HCT116 (cell line): ENCODE measurements around the gene WNT5B. TPM values are rescaled to one million over a fixed set of nuclear protein-coding genes. Genes with fewer than 3 reads are reported as not detected.

ENCODE experiments used
- ATAC-seq: fragments of 200-7000 bp; cut with Tn5 transposase; 2 replicates; pipeline ENCODE4 v1.9.1; 2020; ENCODE audit warnings: mild to moderate bottlenecking, moderate library complexity
- BruUV-seq: library from RNA; stranded (reverse); fragments of 400-500 nt; replicated peaks from 2 replicates; lab custom pipeline; 2021; lab: Mats Ljungman, UMichigan
- CTCF ChIA-PET: fragments of 300-600 bp; sonication (Branson Sonifier 250); formaldehyde crosslinking; loops from one replicate; lab custom pipeline; 2021; ENCODE audit warnings: antibody characterized with exemption; lab: Charles Lee
- POLR2A ChIA-PET: fragments of 300-600, 350-600 bp; sonication (Branson Sonifier 250); formaldehyde crosslinking; loops from one replicate; lab custom pipeline; 2021; ENCODE audit warnings: antibody characterized with exemption; lab: Charles Lee
- RAD21 ChIA-PET, 2 experiments: fragments of 300-600 bp; sonication (Branson Sonifier 250); formaldehyde crosslinking; loops; one replicate each; lab custom pipeline; 2023; ENCODE audit warnings: low total read pairs in 2 of 2; ENCODE audit not compliant: uncharacterized antibody in 2 of 2, unreplicated experiment in 2 of 2, low non-redundant PET in 1 of 2; lab: Charles Lee
- DNase-seq: peaks from one replicate; pipeline ENCODE4 v3.0.0-alpha.2; 2010; ENCODE audit warnings: low read depth, low spot score
- H2AFZ ChIP-seq: fragments of 200-600 bp; shearing (Covaris generic), sonication (generic); 2 replicates; pipeline ENCODE4 v1.6.1; 2017; ENCODE audit warnings: low read depth, mixed run types, mixed read lengths, antibody characterized with exemption, low read length; ENCODE audit not compliant: poor library complexity, severe bottlenecking
- H3K27ac ChIP-seq: 2 replicates; pipeline ENCODE4 v1.5.1; 2012; ENCODE audit warnings: low read depth, low read length
- H3K27me3 ChIP-seq: fragments of 200-600 bp; sonication (generic); 2 replicates; pipeline ENCODE4 v1.6.1; 2016; ENCODE audit warnings: mixed run types, low read length, mixed read lengths; ENCODE audit not compliant: insufficient read depth
- H3K36me3 ChIP-seq, 2 experiments: fragments of 200-500 bp in 1 of 2; fragments of 200-600 bp in 1 of 2; sonication (Bioruptor generic) in 1 of 2; sonication (generic) in 1 of 2; 2 replicates each; pipeline versions ENCODE4 v1.5.1 to v1.6.1; 2014 to 2016; ENCODE audit warnings: low read length in 2 of 2, inconsistent platforms in 1 of 2, mixed read lengths in 1 of 2, mixed run types in 1 of 2; ENCODE audit not compliant: insufficient read depth in 2 of 2, control insufficient read depth in 1 of 2
- H3K4me1 ChIP-seq, 2 experiments: fragments of 200-600 bp in 1 of 2; sonication (generic) in 1 of 2; 2 replicates each; pipeline versions ENCODE4 v1.5.1 to v1.6.1; 2012 to 2017; ENCODE audit warnings: low read length in 2 of 2, inconsistent platforms in 1 of 2, mild to moderate bottlenecking in 1 of 2, mixed read lengths in 1 of 2, mixed run types in 1 of 2, moderate library complexity in 1 of 2; ENCODE audit not compliant: insufficient read depth in 2 of 2, control insufficient read depth in 1 of 2
- H3K4me2 ChIP-seq: fragments of 200-600 bp; sonication (generic); 2 replicates; pipeline ENCODE4 v1.6.1; 2017; ENCODE audit warnings: mixed run types, low read length, mixed read lengths
- H3K4me3 ChIP-seq, 2 experiments: fragments of 200-600 bp in 1 of 2; sonication (generic) in 1 of 2; replicated peaks in 1 of 2; 2 replicates each; pipeline ENCODE4 v1.5.1; 2011 to 2016; ENCODE audit warnings: low read length in 2 of 2, control low read depth in 1 of 2, low read depth in 1 of 2, mild to moderate bottlenecking in 1 of 2, mixed read lengths in 1 of 2, mixed run types in 1 of 2
- H3K79me2 ChIP-seq: fragments of 200-600 bp; sonication (generic); 2 replicates; pipeline ENCODE4 v1.6.1; 2017; ENCODE audit warnings: mild to moderate bottlenecking, mixed run types, low read length, moderate library complexity, mixed read lengths; ENCODE audit not compliant: insufficient read depth
- H3K9ac ChIP-seq: fragments of 200-600 bp; sonication (generic); 2 replicates; pipeline ENCODE4 v1.6.1; 2016; ENCODE audit warnings: low read length, mixed read lengths
- H3K9me2 ChIP-seq: fragments of 200-600 bp; sonication (generic), shearing (Covaris generic); 2 replicates; pipeline ENCODE4 v1.6.1; 2017; ENCODE audit warnings: mixed run types, mild to moderate bottlenecking, moderate library complexity; ENCODE audit not compliant: insufficient read depth
- H3K9me3 ChIP-seq, 2 experiments: fragments of 200-500 bp in 1 of 2; fragments of 200-600 bp in 1 of 2; sonication (Bioruptor generic) in 1 of 2; sonication (generic) in 1 of 2; 2 replicates each; pipeline ENCODE4 v1.6.1; 2014 to 2017; ENCODE audit warnings: low read length in 2 of 2, mixed read lengths in 2 of 2, inconsistent platforms in 1 of 2, low read depth in 1 of 2, mild to moderate bottlenecking in 1 of 2, mixed run types in 1 of 2, moderate library complexity in 1 of 2; ENCODE audit not compliant: control insufficient read depth in 1 of 2, insufficient read depth in 1 of 2
- H4K20me1 ChIP-seq: fragments of 200-600 bp; sonication (generic), shearing (Covaris generic); 2 replicates; pipeline ENCODE4 v1.6.1; 2017; ENCODE audit warnings: mixed run types, mild to moderate bottlenecking, moderate library complexity; ENCODE audit not compliant: insufficient read depth
- ELF1 ChIP-seq: IDR thresholded peaks from 2 replicates; pipeline ENCODE4 v1.6.1; 2012; ENCODE audit warnings: low read depth, borderline replicate concordance
- EZH2phosphoT487 ChIP-seq: fragments of 200-600 bp; IDR thresholded peaks from 2 replicates; pipeline ENCODE4 v1.6.1; 2018; ENCODE audit warnings: antibody characterized with exemption, borderline replicate concordance
- FOSL1 ChIP-seq: IDR thresholded peaks from 2 replicates; pipeline ENCODE4 v1.6.1; 2012; ENCODE audit warnings: low read depth
- POLR2A ChIP-seq: IDR thresholded peaks from 2 replicates; pipeline ENCODE4 v1.7.0; 2011; ENCODE audit warnings: borderline replicate concordance; ENCODE audit not compliant: insufficient read depth, insufficient read length; ENCODE audit errors: extremely low read depth
- POLR2AphosphoS5 ChIP-seq: IDR thresholded peaks from 2 replicates; pipeline ENCODE4 v1.6.1; 2011; ENCODE audit warnings: mild to moderate bottlenecking, low read depth, low read length, moderate library complexity
- SIN3A ChIP-seq: IDR thresholded peaks from 2 replicates; pipeline ENCODE4 v1.6.1; 2012; ENCODE audit warnings: low read depth
- SP1 ChIP-seq: IDR thresholded peaks from 2 replicates; pipeline ENCODE4 v1.6.1; 2012; ENCODE audit warnings: low read depth
- SRF ChIP-seq: IDR thresholded peaks from 2 replicates; pipeline ENCODE4 v1.6.1; 2012; ENCODE audit warnings: low read depth
- TCF7L2 ChIP-seq: IDR thresholded peaks from 2 replicates; pipeline ENCODE4 v1.7.0; 2011; ENCODE audit warnings: borderline replicate concordance, inconsistent platforms; ENCODE audit not compliant: insufficient read depth, insufficient read length; ENCODE audit errors: extremely low read depth
- ZFX ChIP-seq: fragments of 450-650 bp; IDR thresholded peaks from 2 replicates; pipeline ENCODE4 v1.6.1; 2017
- intact Hi-C: fragments of 100-400 bp; cut with micrococcal nuclease; formaldehyde crosslinking; loops from 2 replicates; pipeline ENCODE4 v1.10.0; 2022
- total RNA-seq: library from RNA; stranded (reverse); gene quantifications from one replicate; pipeline ENCODE4 v1.2.1, GENCODE V29; 2021; ENCODE audit not compliant: unreplicated experiment
- TF ChIP-seq, protein P1 (sequence below), 3 experiments: fragments of 200-600 bp in 1 of 3; sonication (generic) in 1 of 3; IDR thresholded peaks in 2 of 3; conservative IDR thresholded peaks in 1 of 3; 2 replicates each; pipeline ENCODE4 v1.5.1; 2012 to 2017; ENCODE audit warnings: low read depth in 2 of 3, low read length in 2 of 3, antibody characterized with exemption in 1 of 3, borderline replicate concordance in 1 of 3, control low read depth in 1 of 3, mild to moderate bottlenecking in 1 of 3, mixed read lengths in 1 of 3, mixed run types in 1 of 3, moderate library complexity in 1 of 3; ENCODE audit not compliant: insufficient read depth in 1 of 3
- TF ChIP-seq, protein P2 (sequence below): IDR thresholded peaks from 2 replicates; pipeline ENCODE4 v1.6.1; 2011; ENCODE audit warnings: mild to moderate bottlenecking, low read length, moderate library complexity; ENCODE audit not compliant: insufficient replicate concordance; ENCODE audit errors: extremely low read depth

WNT5B gene
- total RNA-seq, 1 experiment from 2014 or later, result 0.52 TPM

DNA sequence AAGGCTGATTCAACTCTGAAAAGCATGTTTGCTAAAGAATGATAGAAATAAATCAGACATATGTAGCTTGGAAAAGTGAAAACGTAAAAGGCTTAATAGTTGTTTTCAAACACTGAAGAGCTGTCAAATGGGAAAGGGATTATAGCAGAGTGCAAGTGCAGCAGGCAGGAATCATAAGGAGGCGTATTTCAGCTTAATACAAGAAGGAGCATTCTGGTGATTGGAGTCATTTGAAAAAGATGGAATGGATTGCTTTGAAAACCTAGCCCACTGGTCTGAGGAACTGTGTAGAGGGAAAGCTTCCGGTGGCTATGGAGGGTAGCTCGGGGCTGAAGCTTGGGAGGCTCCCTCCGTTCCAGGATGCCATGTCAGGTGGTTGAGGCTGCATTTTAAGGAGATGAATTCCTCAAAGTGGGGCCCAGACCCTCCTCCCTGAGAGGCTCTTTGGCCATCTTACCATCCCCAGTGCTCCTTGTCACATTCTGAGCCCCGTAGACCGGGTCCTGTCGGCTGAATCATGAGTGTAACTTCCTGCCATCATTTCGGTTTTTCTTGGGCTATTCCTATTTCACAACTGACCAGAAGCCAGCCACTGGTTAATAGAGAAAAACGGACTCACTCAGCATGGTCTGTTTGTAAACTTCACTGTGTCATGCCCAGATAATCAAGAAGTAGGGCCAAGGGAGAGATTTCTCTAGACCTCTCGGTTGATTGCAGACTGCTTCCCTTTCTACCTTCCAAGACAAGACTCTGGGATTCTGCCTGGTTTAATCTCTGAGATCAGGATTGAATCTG, 6.5 kb downstream of the WNT5B start:
- intact Hi-C loops, result loop anchor here (10.0 kb wide), 1 partner anchor 949 kb away; no protein-coding TSS in a partner anchor
- Histone ChIP-seq H3K4me1 (peaks cover 0 to 7% of the 10 kb centered on the region in 2 experiments; a peak in 3 of 4 replicates), H3K36me3 (no peaks in the 10 kb centered on the region), H4K20me1 (no peaks in the 10 kb centered on the region), H3K4me3 (no peak overlapping the region), H3K9me3 (no peaks in the 10 kb centered on the region), H2AFZ (peak overlapping the region; percentile 86), H3K9ac (no peak overlapping the region), H3K79me2 (no peaks in the 10 kb centered on the region), H3K27me3 (no peaks in the 10 kb centered on the region), H3K9me2 (no peaks in the 10 kb centered on the region), H3K4me2 (no peak overlapping the region), H3K27ac (no peak overlapping the region)
- RAD21 ChIA-PET, result interaction anchor here (1.1 to 1.9 kb wide), 3 partner anchors 156 to 304 kb away, joined by 5 to 14 read pairs (median 10); no protein-coding TSS in a partner anchor
- DNase-seq (no peak), ATAC-seq (no peak)
- CTCF ChIA-PET, result interaction anchor here (1.0 to 2.5 kb wide), 13 partner anchors 8 to 517 kb away, joined by 3 to 91 read pairs (median 7); no protein-coding TSS in a partner anchor
- BruUV-seq, result no TSS peak
- no peak for TF ChIP-seq POLR2A
- POLR2A ChIA-PET, result no interaction called here

DNA sequence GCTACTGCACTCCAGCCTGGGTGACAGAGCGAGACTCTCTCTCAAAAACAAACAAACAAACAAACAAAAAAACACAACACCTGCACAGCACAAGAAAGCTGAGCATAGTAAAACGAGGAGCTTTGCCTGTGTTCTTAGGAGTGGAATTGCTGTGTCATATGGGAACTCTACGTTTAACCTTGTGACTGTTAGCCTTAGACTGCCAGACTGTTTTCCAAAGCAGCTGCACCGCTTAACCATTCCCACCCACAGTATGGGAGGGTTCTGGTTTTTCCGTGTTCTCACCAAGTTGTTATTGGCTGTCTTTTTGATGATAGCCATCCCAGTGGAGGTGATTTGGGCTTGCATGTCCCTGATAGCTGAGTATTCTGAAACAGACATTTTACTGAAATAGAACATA, 9.2 kb downstream of the WNT5B start:
- DNase-seq, result no peak
- Histone ChIP-seq H3K9me2 (no peaks in the 10 kb centered on the region), H3K36me3 (no peaks in the 10 kb centered on the region), H3K27ac (no peak overlapping the region), H3K9me3 (no peaks in the 10 kb centered on the region), H2AFZ (no peak overlapping the region), H3K79me2 (no peaks in the 10 kb centered on the region), H3K4me2 (no peak overlapping the region), H4K20me1 (no peaks in the 10 kb centered on the region), H3K4me1 (0 out of 4 replicates have a peak, but pooled peaks cover 0 to 5% of the 10 kb centered on the region in 2 experiments), H3K27me3 (no peaks in the 10 kb centered on the region), H3K9ac (no peak overlapping the region), H3K4me3 (no peak overlapping the region)
- ATAC-seq, result no peak
- ChIA-PET CTCF (interaction anchor here (1.9 kb wide), 1 partner anchor 15 kb away, joined by 6 read pairs; no protein-coding TSS in a partner anchor), POLR2A (no interaction called here), RAD21 (no interaction called here)
- intact Hi-C loops, result loop anchor here (10.0 kb wide), 1 partner anchor 947 kb away; no protein-coding TSS in a partner anchor
- BruUV-seq, result no TSS peak
- TF ChIP-seq, protein P1, sequence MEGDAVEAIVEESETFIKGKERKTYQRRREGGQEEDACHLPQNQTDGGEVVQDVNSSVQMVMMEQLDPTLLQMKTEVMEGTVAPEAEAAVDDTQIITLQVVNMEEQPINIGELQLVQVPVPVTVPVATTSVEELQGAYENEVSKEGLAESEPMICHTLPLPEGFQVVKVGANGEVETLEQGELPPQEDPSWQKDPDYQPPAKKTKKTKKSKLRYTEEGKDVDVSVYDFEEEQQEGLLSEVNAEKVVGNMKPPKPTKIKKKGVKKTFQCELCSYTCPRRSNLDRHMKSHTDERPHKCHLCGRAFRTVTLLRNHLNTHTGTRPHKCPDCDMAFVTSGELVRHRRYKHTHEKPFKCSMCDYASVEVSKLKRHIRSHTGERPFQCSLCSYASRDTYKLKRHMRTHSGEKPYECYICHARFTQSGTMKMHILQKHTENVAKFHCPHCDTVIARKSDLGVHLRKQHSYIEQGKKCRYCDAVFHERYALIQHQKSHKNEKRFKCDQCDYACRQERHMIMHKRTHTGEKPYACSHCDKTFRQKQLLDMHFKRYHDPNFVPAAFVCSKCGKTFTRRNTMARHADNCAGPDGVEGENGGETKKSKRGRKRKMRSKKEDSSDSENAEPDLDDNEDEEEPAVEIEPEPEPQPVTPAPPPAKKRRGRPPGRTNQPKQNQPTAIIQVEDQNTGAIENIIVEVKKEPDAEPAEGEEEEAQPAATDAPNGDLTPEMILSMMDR (IDR thresholded peaks at IDR 0.05 in 2 of 3, conservative IDR thresholded peaks at IDR 0.05 in 1 of 3; ENCODE audit: borderline replicate concordance in 1 of 3, insufficient read depth in 1 of 3, low read depth in 2 of 3, low read length in 2 of 3), result no peak
- TF ChIP-seq SIN3A, result no peak
- TF ChIP-seq EZH2phosphoT487, result no peak
- no peak for TF ChIP-seq SRF
- no peak for TF ChIP-seq SP1
- TF ChIP-seq ZFX, result no peak
- TF ChIP-seq POLR2A, result no peak
- no peak for TF ChIP-seq TCF7L2
- TF ChIP-seq FOSL1, result no peak
- no peak for TF ChIP-seq POLR2AphosphoS5
- TF ChIP-seq, protein P2, sequence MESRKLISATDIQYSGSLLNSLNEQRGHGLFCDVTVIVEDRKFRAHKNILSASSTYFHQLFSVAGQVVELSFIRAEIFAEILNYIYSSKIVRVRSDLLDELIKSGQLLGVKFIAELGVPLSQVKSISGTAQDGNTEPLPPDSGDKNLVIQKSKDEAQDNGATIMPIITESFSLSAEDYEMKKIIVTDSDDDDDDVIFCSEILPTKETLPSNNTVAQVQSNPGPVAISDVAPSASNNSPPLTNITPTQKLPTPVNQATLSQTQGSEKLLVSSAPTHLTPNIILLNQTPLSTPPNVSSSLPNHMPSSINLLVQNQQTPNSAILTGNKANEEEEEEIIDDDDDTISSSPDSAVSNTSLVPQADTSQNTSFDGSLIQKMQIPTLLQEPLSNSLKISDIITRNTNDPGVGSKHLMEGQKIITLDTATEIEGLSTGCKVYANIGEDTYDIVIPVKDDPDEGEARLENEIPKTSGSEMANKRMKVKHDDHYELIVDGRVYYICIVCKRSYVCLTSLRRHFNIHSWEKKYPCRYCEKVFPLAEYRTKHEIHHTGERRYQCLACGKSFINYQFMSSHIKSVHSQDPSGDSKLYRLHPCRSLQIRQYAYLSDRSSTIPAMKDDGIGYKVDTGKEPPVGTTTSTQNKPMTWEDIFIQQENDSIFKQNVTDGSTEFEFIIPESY, result no peak
- no peak for TF ChIP-seq ELF1
